Measurements from ENCODE around the gene DNER.
"Not testable (repeated sequence)": the region's sequence is repeated elsewhere in the genome, so short reads cannot be mapped to it uniquely, and the experiment has no call there.

Gene DNER

DNA sequence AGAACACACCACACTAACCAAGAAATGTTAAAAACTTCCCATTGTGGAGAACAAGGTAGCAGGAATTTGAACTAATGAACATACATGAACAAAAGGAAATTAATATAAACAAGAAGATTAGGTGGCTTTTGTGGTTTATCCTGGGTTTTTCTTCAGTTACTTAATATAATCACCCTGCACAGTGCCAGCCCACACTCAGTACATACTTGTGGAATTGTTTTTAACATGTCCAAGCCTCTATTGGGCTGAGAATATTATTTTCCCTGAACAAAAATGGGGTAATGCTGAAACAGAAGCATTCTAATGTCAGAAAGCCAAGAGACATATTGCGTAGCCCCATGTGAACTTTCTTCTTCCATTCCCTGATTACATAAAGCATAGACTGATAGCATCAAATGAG lies 202.8 kb downstream of the DNER start:
- DNase-seq (ENCODE audit: extremely low read depth in 1 of 2, low read depth in 1 of 2) = no peak

DNA sequence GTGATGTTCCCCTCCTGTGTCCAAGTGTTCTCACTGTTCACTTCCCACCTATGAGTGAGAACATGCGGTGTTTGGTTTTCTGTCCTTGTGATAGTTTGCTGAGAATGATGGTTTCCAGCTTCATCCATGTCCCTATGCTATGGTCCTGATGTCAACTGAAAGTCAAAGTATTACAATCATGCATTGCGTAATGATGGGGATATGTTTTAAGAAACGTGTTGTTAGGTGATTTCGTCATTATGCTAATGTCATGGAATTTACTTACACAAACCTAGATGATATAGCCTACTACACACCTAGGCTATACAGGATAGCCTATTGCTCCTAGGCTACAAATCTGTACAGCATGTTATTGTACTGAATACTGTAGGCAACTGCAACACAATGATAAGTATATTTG lies 207.7 kb downstream of the DNER start:
- DNase-seq (ENCODE audit: extremely low read depth in 1 of 2, low read depth in 1 of 2) = not testable (repeated sequence)

DNA sequence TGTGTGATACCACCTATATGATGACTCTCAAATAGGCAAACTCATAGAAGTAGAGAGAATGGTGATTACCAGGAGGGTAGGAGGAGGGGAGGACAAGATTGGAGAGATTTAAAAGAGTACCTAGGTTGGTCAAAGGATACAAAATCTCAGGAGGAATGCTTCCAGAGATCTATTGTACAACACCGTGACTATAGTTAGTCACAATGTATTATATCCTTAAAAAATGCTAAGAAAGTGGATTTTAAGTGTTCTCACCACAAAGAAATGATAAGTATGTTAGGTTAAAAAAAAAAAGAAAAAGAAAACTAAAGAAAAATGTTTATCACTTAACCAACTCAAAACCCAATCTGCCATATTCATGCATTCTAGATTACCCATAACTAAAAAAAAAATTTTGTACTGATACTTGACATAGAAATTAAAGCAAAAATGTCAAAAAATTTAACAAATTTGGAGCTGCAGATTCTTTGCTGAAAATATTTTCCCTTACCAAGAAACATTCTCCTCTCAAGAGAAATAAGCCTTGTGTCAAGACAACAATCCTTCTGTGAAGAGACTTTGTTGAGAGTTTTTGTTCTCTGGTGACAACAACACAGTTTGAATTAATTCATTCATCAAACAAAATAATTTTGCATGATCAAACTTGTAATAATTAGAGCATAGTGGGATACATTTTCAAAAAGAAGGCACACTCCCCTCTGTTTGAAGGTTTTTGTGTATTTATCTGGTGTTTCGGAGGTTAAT lies 213.1 kb downstream of the DNER start:
- no peak for DNase-seq (ENCODE audit: extremely low read depth in 1 of 2, low read depth in 1 of 2)

DNA sequence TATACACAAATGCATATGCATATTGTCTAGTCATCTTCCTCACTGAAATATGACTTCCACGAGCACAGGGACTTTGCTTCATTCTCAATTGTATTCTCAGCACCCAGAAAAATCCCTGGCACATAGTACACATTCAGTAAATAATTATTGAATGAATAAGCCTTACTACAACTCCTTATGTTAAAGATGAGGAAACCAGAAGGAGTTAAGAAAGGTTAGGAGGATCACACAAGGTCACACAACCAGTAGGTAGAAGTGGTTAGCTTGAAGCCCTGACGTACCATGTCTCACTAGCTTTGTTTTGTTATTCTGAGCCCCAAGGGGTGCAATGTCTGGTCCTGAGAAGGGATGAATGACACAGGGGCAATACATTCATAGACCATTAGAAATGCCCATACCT lies 222.3 kb downstream of the DNER start:
- no peak for DNase-seq (ENCODE audit: extremely low read depth in 1 of 2, low read depth in 1 of 2)

DNA sequence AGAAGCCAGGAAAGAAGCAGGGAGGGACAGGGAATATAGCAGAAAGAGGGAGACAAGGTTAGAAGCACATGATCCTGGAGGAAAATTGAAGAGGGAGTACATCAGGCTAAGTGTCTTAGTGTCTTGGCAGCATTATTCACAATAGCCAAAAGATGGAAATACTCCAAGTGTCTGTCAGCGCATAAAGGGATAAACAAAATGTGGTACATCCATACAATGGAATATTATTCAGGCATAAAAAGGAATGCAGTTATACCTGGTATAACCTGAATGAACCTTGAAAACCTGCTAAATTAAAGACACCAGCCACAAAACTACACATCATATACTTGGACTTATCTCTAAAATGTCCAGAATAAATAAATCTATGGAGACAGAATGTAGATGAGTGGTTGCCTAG lies 224.2 kb downstream of the DNER start:
- no peak for DNase-seq (ENCODE audit: extremely low read depth in 1 of 2, low read depth in 1 of 2)

DNA sequence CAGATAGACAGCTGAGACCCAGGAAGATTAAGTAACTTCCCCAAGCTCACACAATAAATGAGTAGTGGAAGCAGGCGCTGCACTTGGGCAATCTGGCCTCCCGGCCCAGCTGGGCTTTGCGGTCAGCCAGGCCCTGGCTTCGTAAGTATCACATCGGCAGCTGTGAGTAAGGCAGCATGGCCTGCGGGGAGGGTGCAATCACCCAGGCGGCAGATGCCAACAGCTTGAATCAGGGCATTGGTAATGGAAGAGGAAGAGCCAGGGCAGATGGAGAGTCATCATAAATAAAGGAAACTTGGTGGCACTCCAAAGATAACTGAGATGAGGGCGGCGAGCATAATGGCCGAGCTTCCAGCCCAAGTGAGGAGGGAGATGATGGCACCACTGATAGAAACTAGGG lies 225.3 kb downstream of the DNER start:
- DNase-seq (ENCODE audit: extremely low read depth in 1 of 2, low read depth in 1 of 2) = no peak

DNA sequence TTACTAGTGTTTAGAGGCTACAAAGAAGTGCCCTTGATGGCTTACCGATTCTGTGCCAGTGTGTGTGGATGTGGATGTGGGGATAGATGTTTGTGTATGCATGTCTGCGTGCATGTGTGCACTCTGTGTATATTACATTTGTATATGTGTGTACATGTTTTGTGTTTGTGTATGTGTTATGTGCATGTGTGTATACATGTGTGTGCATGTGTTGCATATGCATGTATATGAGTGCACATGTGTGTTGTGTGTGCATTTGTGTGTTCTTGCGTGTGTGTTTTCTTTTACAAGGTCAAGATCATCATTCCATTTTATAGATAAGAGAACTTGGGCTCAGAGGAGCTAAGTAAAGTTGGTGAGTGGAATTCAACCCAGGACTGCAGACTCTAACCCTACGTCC lies 226.1 kb downstream of the DNER start:
- no peak for DNase-seq (ENCODE audit: extremely low read depth in 1 of 2, low read depth in 1 of 2)

DNA sequence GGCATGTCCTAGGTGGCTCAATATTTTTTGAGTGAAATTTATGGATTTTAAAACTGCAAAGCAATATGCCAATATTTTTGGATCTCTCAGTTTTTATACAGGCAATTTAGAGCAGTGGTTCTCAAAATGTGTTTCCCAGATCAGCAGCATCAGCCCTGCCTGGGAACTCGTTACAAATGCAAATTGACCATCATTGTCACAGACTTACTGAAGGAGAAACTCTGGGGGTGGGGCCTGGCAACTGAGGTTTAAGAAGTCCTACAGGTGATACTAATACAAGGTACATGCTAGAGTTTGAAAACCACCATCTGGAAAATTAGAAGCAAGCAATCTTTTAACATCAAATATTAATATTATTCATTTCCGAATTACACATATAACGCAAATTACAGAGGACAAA lies 227.7 kb downstream of the DNER start:
- no peak for DNase-seq (ENCODE audit: extremely low read depth in 1 of 2, low read depth in 1 of 2)

DNA sequence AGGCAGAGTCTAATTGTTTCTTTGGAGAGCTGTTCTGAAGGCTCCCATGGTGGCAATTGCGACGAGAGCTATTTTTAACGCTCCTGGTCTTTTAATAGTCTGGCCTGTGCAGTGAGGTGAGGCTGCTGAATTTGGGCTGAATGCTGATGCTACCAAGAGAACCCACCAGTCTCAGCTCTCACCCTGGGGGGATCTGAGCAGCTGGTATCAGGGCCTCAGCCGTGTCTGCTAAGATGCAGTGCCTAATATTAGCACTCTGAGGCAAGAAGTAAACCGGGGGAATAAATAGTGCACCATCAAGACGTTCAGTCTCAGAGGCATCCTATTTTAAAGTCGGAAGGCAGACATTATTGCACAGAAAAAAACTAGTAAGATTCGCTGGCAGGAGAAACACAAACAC lies 228.5 kb downstream of the DNER start:
- no peak for DNase-seq (ENCODE audit: extremely low read depth in 1 of 2, low read depth in 1 of 2)

DNA sequence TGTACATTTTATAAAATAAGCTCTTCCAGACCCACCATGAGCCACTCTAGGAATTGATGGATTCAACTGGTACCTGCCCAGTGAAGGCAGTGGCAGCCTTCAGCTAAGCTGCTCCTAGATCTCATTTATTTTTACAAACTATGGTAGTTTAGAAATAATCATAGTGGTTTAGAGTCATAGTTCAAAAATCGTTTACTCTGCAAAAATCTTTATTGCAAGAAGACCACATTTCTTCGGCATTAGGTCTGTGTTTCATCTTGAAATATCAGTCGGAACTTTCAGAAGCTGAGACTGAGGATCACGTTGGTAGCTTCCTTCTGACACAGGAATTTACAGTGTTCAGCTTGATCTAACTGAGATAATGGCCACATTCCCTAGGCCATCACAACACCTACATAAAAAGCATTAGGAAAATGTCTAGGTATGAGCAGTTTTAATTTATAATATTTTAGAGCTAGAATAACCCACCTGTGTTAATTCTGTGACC lies 237.0 kb downstream of the DNER start:
- DNase-seq (ENCODE audit: extremely low read depth in 1 of 2, low read depth in 1 of 2) = no peak

DNA sequence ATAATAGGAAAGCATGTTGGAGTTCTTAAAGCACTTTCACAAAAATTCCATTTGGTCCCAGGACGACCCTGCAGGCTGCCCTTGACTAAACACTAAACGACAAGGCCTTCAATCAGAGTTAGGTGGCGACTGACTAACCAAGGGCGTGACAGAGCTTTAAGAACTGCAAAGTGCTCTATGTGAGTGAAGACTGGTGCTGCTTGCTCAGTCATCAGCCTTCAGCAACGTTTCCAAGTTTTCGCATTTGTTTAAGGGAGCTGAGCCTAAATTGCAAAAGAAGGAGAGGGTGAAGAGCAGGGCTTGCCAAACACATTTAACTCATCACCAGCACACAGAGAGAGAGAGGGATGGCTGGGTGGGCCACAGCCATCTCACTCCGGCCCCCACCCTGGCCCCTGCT lies 238.6 kb downstream of the DNER start:
- DNase-seq (ENCODE audit: extremely low read depth in 1 of 2, low read depth in 1 of 2) = no peak

DNA sequence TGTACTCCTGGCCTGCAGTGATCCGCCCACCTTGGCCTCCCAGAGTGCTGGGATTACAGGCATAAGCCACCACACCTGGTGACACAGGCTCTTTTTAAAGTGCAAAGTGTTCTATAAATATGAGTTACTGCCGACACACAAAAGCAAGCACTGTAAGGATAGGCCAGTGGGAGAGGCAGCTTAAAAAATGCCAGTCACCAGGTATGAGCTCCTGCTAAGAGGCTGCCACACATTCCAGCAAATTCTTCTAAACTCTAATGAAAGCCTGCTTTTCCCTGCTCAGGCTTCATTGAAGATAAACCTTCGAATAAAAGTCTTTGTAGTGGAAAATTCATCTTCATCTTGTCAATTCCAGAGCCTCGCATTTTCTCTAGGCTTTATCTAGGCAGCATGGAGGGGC lies 240.2 kb downstream of the DNER start:
- DNase-seq (ENCODE audit: extremely low read depth in 1 of 2, low read depth in 1 of 2) = no peak

DNA sequence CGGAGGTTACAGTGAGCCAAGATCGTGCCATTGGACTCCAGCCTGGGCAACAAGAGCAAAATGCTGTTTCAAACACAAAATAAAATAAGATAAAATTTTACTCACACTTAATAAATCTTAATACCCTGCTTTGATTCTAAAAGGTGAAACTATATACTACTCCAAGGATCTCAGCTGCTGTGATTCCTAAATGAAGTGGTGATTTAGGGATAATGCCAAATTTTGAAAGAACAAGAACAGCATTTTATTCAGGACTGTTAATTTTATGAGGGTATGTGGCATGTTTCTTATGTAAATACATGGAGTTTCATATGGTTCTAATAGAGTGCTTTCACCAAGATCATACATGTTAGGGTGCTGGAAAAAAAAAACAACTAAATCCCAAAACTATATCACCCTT lies 243.6 kb downstream of the DNER start:
- no peak for DNase-seq (ENCODE audit: extremely low read depth in 1 of 2, low read depth in 1 of 2)

DNA sequence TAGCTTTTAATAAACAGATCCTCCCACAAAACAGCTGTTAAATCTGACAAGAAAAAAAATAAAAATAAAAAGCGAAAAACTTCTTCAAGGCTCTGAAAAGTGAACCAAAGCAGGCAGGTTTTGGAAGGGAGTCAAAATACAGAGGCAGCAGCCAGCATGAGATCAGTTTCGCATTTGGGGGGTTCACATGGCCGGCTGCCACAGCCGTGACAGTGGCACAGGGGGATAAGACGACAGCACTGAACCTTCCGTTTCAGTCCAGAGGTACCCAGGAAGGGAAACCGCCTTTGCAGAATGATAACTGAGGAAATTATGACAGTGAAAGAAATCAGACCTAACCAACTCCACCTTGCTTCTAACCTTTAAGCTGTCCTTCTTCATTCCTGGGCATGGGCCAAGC lies 246.6 kb downstream of the DNER start:
- DNase-seq (ENCODE audit: extremely low read depth in 1 of 2, low read depth in 1 of 2) = no peak

DNA sequence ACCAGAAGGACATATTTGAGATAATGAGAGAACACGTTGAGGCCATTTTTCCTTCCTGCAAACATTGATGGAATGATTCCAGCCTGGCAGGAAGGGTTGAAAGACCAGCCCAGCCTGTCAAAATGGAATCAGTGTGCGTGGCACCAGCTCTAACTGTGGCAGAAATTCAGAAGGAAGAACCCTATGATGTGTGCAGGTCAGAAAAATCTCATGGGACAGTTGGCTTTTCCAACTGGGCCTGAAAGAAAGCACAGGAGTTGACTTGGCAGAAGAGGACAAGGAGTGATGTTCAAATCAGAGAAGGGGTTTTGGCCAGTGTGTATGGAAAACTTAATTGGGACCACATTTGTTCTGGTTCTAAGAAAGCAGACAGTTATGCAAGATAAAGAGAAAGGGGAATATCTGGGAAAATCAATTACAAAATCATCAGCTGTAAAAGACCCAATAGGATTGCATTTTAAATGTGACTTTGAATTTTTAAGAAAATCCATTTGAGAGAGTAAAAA lies 250.5 kb downstream of the DNER start:
- no peak for DNase-seq (ENCODE audit: extremely low read depth in 1 of 2, low read depth in 1 of 2)

DNA sequence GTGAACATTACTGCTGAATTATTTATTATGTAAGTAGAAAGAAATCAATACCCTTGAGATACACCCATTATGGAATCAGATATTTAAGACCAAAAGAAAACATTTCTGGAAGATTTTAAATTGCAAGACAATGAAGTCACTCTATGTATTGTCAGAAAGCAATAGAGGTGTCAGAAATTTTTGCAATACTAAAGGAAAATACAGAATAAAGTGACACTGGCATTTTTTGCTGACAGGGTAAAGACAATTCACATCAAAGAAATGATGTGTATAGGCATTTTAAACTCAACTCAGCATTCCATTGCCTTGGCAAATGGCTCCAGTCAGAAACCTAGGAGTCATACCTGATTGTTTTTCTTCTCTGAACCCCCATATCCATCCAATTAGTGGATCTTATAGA lies 252.2 kb downstream of the DNER start:
- no peak for DNase-seq (ENCODE audit: extremely low read depth in 1 of 2, low read depth in 1 of 2)

DNA sequence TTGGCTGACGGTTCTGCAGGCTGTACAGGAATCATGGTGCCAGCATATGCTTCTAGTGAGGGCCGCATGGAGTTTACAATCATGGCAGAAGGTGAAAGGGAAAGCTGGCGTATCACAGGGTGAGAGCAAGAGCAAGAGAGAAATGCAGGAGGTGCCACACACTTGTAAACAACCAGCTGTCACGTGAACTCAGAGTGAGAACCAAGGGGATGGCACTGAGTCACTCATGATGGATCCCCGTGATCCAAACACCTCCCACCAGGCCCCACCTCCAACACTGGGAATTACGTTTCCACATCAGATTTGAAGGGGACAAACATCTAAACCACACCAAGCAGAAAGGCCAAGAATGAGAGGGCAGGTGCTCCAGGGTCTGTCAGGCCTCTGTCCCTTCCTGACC lies 258.3 kb downstream of the DNER start:
- no peak for DNase-seq (ENCODE audit: extremely low read depth in 1 of 2, low read depth in 1 of 2)

DNA sequence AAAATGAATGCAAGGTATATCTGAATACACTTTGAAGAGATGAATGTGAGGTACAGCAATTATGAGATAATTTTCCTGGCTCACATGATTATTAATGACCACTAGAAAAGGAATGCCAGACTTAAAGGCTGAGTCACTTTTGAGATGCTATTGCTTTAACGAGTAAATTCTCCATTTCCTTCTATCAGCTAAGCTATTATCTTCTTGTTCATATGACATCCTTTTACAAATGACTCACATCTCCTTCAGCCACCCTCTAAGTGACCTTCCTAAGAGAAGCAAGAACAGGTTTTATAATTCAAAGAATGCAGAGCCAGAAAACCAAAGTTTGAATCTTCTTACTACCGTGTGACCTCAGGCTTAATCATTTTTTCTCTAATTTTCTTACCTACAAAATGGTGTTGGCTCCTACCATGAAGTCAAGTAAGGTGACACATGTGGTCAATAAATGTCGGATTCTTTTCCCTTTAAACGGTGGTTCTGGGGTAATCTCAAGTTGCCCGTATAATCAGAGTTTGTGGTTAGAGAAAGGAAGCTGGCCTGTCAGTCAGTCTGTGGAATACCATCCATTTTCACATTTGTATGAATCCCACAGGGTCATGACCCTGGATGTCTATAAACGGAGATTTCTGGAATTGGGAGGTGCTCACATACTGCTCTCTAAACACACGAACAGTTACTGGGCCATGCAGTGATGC lies 259.3 kb downstream of the DNER start:
- DNase-seq (ENCODE audit: extremely low read depth in 1 of 2, low read depth in 1 of 2) = no peak

DNA sequence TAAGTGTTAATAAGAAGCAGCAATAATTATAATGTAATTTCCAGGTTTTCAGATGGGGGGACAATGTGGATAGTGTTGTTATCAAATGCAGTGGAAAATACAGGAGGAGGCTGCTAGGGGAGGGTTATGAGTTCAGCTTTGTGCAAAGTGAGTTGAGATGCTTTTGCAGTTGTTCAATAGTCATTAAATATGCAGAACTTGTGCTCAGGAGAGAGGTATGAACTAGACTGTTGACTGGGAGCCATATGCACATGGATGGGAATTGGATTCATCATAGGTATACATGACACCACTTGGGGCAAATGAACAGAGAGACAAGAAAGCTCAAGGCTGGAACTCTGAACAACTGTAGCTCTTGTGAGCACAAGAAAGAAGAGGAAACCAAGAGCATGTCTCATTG lies 261.1 kb downstream of the DNER start:
- DNase-seq (ENCODE audit: extremely low read depth in 1 of 2, low read depth in 1 of 2) = no peak

DNA sequence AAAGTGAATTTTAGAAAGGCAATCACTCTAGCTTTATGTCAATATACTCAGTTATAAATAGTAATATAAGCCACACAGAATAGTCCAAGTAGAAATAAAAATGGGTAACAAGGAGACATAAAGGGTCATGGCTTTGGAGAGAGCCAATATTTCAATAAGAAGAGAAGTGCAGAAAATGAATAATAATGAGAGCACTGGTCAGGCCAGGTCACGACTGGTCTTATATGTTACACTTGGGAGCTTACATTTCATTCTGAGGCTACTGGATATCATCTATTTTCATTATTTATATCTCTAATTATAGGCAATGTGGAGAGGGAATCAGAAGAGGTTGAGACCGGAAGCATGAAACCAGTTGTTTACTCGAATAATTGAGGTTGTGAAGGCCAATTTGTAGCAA lies 262.5 kb downstream of the DNER start:
- no peak for DNase-seq (ENCODE audit: extremely low read depth in 1 of 2, low read depth in 1 of 2)

DNA sequence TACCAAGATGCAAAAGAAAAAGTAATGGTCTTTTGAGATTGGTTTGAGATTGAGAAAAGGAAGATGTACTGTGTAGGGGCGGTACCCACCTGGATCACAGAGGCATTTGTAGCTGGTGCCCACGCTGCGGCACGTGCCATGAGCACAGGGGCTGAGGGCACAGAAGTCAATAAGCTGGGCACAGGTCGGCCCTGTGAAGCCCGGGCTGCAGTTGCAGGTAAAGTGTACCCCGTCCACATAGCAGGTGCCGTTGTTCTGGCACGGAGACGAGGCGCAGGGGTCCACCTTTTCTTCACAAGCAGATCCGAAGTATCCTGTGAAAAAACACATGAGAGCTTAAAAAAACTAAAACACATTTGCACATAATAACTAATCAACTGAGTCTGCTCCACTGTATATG lies 267.1 kb downstream of the DNER start:
- no peak for DNase-seq (ENCODE audit: extremely low read depth in 1 of 2, low read depth in 1 of 2)

DNA sequence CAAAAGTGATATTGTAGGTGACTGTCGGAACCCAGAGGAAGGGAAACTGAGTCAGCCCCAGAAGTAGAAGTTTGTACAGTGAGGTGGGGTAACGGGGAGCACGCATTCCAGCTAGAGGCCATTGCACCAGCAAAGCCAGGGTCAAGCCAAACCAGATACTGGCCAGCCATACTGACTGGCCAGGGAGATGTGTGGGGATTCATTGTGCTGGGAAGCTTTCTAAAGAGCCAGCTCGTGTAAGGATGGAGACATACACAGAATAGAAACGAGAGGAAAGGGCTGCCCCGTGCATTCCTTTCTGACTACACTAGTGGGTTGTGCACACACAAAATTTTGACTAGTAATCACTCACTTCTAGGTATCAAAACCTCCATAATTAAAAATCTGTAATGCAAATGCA lies 268.0 kb downstream of the DNER start:
- DNase-seq (ENCODE audit: extremely low read depth in 1 of 2, low read depth in 1 of 2) = no peak
